ENCODE measurements around the gene ALG10.
"Not testable (repeated sequence)": the region's sequence is repeated elsewhere in the genome, so short reads cannot be mapped to it uniquely, and the experiment has no call there.

The ALG10 gene

GRCh38 chr12:34033628-34034296 is 11.5 kb downstream of the ALG10 start:
- Histone ChIP-seq H3K27me3 (no peaks in the 10 kb centered on the region), H3K9me3 (no peaks in the 10 kb centered on the region), H3K4me1 (no peaks in the 10 kb centered on the region), H3K27ac (no peak overlapping the region), H3K36me3 (no peaks in the 10 kb centered on the region), H3K4me3 (no peak overlapping the region)
- intact Hi-C loops (cut with DNase I; ENCODE audit: low total_unique reads): no loop called here
- peak; percentile 11 to 26 for TF ChIP-seq CTCF (IDR thresholded peaks at IDR 0.05)
- no peak for DNase-seq

GRCh38 chr12:34038357-34038756 is 16.1 kb downstream of the ALG10 start:
- intact Hi-C loops (cut with DNase I; ENCODE audit: low total_unique reads): not testable (repeated sequence)

GRCh38 chr12:34046570-34046969 is 24.3 kb downstream of the ALG10 start:
- intact Hi-C loops (cut with DNase I; ENCODE audit: low total_unique reads): no loop called here
- DNase-seq: no peak
- Histone ChIP-seq H3K9me3 (peaks cover 0 to 11% (median 0%) of the 10 kb centered on the region in 3 donors), H3K27me3 (no peaks in the 10 kb centered on the region), H3K4me1 (no peaks in the 10 kb centered on the region), H3K27ac (no peak overlapping the region), H3K4me3 (no peak overlapping the region), H3K36me3 (no peaks in the 10 kb centered on the region)
- no peak for TF ChIP-seq CTCF (IDR thresholded peaks at IDR 0.05)

More at GRCh38 chr12:34038357-34038756, 16.1 kb downstream of the ALG10 start:
- H3K27me3 ChIP-seq, DNase-seq, H3K36me3 ChIP-seq, H3K4me3 ChIP-seq, H3K27ac ChIP-seq, H3K9me3 ChIP-seq, H3K4me1 ChIP-seq: not testable (repeated sequence)

GRCh38 chr12:34047855-34048254 is 25.6 kb downstream of the ALG10 start:
- H3K27ac ChIP-seq; H3K4me1 ChIP-seq; intact Hi-C loops (cut with DNase I; ENCODE audit: low total_unique reads); H3K27me3 ChIP-seq; H3K36me3 ChIP-seq; DNase-seq; H3K4me3 ChIP-seq: not testable (repeated sequence)
- peaks cover 0 to 11% (median 0%) of the 10 kb centered on the region in 3 donors for H3K9me3 ChIP-seq

- DNase-seq: no peak
- Histone ChIP-seq H3K9me3 (peaks cover 0 to 11% (median 0%) of the 10 kb centered on the region in 3 donors), H3K36me3 (no peaks in the 10 kb centered on the region), H3K27me3 (no peaks in the 10 kb centered on the region), H3K27ac (no peak overlapping the region), H3K4me3 (no peak overlapping the region), H3K4me1 (no peaks in the 10 kb centered on the region)
- intact Hi-C loops (cut with DNase I; ENCODE audit: low total_unique reads): no loop called here
- no peak for TF ChIP-seq CTCF (IDR thresholded peaks at IDR 0.05)
Measured at GRCh38 chr12:34048714-34049113, 26.4 kb downstream of the ALG10 start.

GRCh38 chr12:34051486-34051885 is 29.2 kb downstream of the ALG10 start:
- DNase-seq: no peak
- H3K27ac ChIP-seq: no peak overlapping the region

More at GRCh38 chr12:34051486-34051885, 29.2 kb downstream of the ALG10 start:
- Histone ChIP-seq H3K9me3 (peaks cover 0 to 11% (median 0%) of the 10 kb centered on the region in 3 donors), H3K36me3 (no peaks in the 10 kb centered on the region), H3K4me1 (no peaks in the 10 kb centered on the region), H3K27me3 (no peaks in the 10 kb centered on the region), H3K4me3 (no peak overlapping the region)
- intact Hi-C loops (cut with DNase I; ENCODE audit: low total_unique reads): no loop called here
- no peak for TF ChIP-seq CTCF (IDR thresholded peaks at IDR 0.05)
